ENCODE measurements around the gene P4HTM.

Gene P4HTM

GRCh38 chr3:49023775-49024174 is 33.7 kb downstream of the P4HTM start:
- DNase-seq (ENCODE audit: low read depth), result no peak

GRCh38 chr3:49024449-49024848 is 34.4 kb downstream of the P4HTM start:
- no peak for DNase-seq (ENCODE audit: low read depth)

GRCh38 chr3:49025005-49025792 is 35.2 kb downstream of the P4HTM start:
- DNase-seq (ENCODE audit: low read depth), result no peak

GRCh38 chr3:49025793-49026520 is 35.9 kb downstream of the P4HTM start:
- no peak for DNase-seq (ENCODE audit: low read depth)

GRCh38 chr3:49026536-49026935 is 36.5 kb downstream of the P4HTM start:
- no peak for DNase-seq (ENCODE audit: low read depth)

GRCh38 chr3:49027634-49028033 is 37.6 kb downstream of the P4HTM start:
- no peak for DNase-seq (ENCODE audit: low read depth)

- no peak for DNase-seq (ENCODE audit: low read depth)
Measured at GRCh38 chr3:49028298-49028672, 38.2 kb downstream of the P4HTM start.

- peak; percentile 89 for DNase-seq (ENCODE audit: low read depth)
Measured at GRCh38 chr3:49028673-49029562, 38.9 kb downstream of the P4HTM start, which contains the start of gene IMPDH2. TSS of gene IMPDH2 (minus strand) at chr3:49029398. CDS start at chr3:49029350, 48 bp downstream.

GRCh38 chr3:49029563-49029884 is 39.5 kb downstream of the P4HTM start:
- no peak for DNase-seq (ENCODE audit: low read depth)

- no peak for DNase-seq (ENCODE audit: low read depth)
Measured at GRCh38 chr3:49030321-49030720, 40.3 kb downstream of the P4HTM start.

- DNase-seq (ENCODE audit: low read depth), result no peak
Measured at GRCh38 chr3:49032646-49033304, 42.7 kb downstream of the P4HTM start.

GRCh38 chr3:49034650-49035049 is 44.6 kb downstream of the P4HTM start:
- DNase-seq (ENCODE audit: low read depth), result no peak

- no peak for DNase-seq (ENCODE audit: low read depth)
Measured at GRCh38 chr3:49035281-49035680, 45.2 kb downstream of the P4HTM start.

GRCh38 chr3:49053543-49053942 is 63.5 kb downstream of the P4HTM start:
- DNase-seq (ENCODE audit: low read depth), result no peak

GRCh38 chr3:49054344-49054862 is 64.4 kb downstream of the P4HTM start:
- no peak for DNase-seq (ENCODE audit: low read depth)

All from activated T-cell treated with anti-CD3 and anti-CD28 coated beads for 24 hours (primary cell).